Peyer's patch (tissue), 4 donors: ENCODE data around the gene ALG2. TPM values are rescaled to one million over a fixed set of nuclear protein-coding genes. Genes with fewer than 3 reads are reported as not detected.

Source experiments
- DNase-seq, 3 donors: peaks; one replicate each; pipeline ENCODE4 v3.0.0-alpha.2; 2017 to 2019
- H3K27ac ChIP-seq, 4 donors: fragments of 200-600 bp; sonication (generic); one replicate each; pipeline ENCODE4 v1.5.1; 2016 to 2019
- H3K27me3 ChIP-seq, 2 donors: fragments of 200-600 bp; sonication (generic); one replicate each; pipeline ENCODE4 v1.5.1; 2019
- H3K36me3 ChIP-seq, 3 donors: fragments of 200-600 bp; sonication (generic); one replicate each; pipeline ENCODE4 v1.5.1; 2016 to 2019
- H3K4me1 ChIP-seq, 4 donors: fragments of 200-600 bp; sonication (generic); one replicate each; pipeline ENCODE4 v1.5.1; 2016 to 2019
- H3K4me3 ChIP-seq, 4 donors: fragments of 200-600 bp; sonication (generic); 1 replicate in 3 of 4; 2 replicates in 1 of 4; pipeline ENCODE4 v1.5.1; 2016 to 2019; ENCODE audit warnings: mild to moderate bottlenecking in 1 of 4
- H3K9me3 ChIP-seq, 4 donors: fragments of 200-600 bp; sonication (generic); one replicate each; pipeline ENCODE4 v1.5.1; 2016 to 2019; ENCODE audit warnings: mild to moderate bottlenecking in 1 of 4
- CTCF ChIP-seq, 6 experiments: fragments of 450-650 bp in 4 of 6; fragments of 200-600 bp in 2 of 6; sonication (generic) in 1 of 6; IDR thresholded peaks; one replicate each; pipeline ENCODE4 v1.5.1; 2017 to 2019; ENCODE audit warnings: antibody characterized with exemption in 6 of 6, mild to moderate bottlenecking in 3 of 6, moderate library complexity in 1 of 6
- POLR2A ChIP-seq, 2 donors: fragments of 450-650 bp; IDR thresholded peaks; one replicate each; pipeline ENCODE4 v1.5.1; 2017; ENCODE audit warnings: antibody characterized with exemption in 2 of 2, mild to moderate bottlenecking in 2 of 2, moderate library complexity in 2 of 2
- total RNA-seq, 4 donors: library from RNA; depleted of rRNA; stranded (reverse); fragments of >200 nt; gene quantifications; one replicate each; pipeline ENCODE4 v1.1.0, GENCODE V29; 2016

ALG2 gene, protein sequence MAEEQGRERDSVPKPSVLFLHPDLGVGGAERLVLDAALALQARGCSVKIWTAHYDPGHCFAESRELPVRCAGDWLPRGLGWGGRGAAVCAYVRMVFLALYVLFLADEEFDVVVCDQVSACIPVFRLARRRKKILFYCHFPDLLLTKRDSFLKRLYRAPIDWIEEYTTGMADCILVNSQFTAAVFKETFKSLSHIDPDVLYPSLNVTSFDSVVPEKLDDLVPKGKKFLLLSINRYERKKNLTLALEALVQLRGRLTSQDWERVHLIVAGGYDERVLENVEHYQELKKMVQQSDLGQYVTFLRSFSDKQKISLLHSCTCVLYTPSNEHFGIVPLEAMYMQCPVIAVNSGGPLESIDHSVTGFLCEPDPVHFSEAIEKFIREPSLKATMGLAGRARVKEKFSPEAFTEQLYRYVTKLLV
- total RNA-seq, result 10 to 100 TPM; 19.0 to 36.2 (median 31.0) TPM

DNA sequence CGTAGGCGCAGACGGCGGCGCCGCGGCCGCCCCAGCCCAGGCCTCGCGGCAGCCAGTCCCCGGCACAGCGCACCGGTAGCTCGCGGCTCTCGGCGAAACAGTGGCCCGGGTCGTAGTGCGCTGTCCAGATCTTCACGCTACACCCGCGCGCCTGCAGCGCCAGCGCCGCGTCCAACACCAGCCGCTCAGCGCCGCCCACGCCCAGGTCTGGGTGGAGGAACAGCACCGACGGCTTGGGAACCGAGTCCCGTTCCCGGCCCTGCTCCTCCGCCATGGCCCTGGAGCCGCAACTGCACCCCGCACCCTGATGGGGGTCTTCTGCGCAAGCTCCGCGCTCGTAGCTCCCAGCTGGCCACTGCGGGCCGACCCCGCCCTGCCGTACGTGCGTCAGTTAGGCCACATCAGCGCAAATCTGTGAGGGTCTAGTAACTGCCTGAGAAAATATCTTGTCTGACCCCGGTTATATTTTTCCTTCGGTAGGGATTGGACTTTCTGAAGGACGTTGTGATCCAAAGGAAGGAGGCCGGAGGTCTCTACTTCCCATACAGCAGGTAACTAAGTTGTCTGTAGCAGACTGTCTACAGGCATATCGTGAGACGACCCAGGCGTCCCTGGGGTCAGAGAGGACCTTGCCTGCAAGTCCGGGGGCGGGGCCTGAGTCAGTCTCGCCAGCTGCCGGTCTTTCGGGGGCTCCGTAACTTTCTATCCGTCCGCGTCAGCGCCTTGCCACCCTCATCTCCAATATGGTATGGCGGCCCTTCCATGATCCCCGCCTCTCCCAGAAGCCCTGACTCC, at the start of gene ALG2, which contains the start of gene SEC61B:
ALG2 (minus strand) TSS at position 322 of the 795 bp plus-strand sequence; CDS start at position 274, 48 bp downstream.
SEC61B (plus strand) TSS at position 662 of the 795 bp plus-strand sequence; CDS start at position 744, 82 bp downstream.
- peaks cover 4 to 30% (median 14%) of the 10 kb centered on the region in 4 donors for H3K4me1 ChIP-seq
- peak; percentile 93 to 97 (median 95) for DNase-seq
- peaks cover 0 to 4% (median 0%) of the 10 kb centered on the region in 3 donors for H3K36me3 ChIP-seq
- H3K4me3 ChIP-seq, result peak within 1 kb of the TSS; percentile 62 to 98 (median 90)
- peak within 1 kb of the TSS; percentile 92 to 95 (median 94) for H3K27ac ChIP-seq
- no peaks in the 10 kb centered on the region for H3K27me3 ChIP-seq
- H3K9me3 ChIP-seq, result no peaks in the 10 kb centered on the region
- peak; percentile 88 to 90 for TF ChIP-seq POLR2A (IDR thresholded peaks at IDR 0.05)
- TF ChIP-seq CTCF (IDR thresholded peaks at IDR 0.05), result peak in 1 of 6 experiments; percentile 12

DNA sequence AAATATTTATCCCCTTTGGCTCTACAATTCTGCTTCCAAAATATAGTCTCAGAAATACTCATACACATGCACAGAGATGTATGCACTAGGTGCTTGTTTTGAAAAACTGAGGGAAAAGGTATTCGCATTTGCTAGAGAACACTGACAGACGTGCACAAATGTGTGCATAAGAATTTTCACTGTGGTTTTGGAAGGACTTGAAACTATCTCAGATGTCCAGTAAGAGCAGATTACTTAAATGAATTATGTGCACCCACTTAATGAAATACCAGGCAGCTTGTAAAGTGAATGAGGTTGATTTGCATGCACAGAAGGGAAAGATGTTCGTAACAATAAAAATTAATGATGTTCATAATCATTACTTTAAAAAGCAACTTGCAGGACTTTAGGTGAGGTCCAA, 48.7 kb upstream of the ALG2 start:
- Histone ChIP-seq H3K27me3 (no peaks in the 10 kb centered on the region), H3K27ac (no peak overlapping the region), H3K4me3 (no peak overlapping the region), H3K36me3 (no peaks in the 10 kb centered on the region), H3K4me1 (peaks cover 0 to 7% (median 0%) of the 10 kb centered on the region in 4 donors), H3K9me3 (no peaks in the 10 kb centered on the region)
- no peak for TF ChIP-seq POLR2A (IDR thresholded peaks at IDR 0.05)
- no peak for TF ChIP-seq CTCF (IDR thresholded peaks at IDR 0.05)
- DNase-seq, result no peak

DNA sequence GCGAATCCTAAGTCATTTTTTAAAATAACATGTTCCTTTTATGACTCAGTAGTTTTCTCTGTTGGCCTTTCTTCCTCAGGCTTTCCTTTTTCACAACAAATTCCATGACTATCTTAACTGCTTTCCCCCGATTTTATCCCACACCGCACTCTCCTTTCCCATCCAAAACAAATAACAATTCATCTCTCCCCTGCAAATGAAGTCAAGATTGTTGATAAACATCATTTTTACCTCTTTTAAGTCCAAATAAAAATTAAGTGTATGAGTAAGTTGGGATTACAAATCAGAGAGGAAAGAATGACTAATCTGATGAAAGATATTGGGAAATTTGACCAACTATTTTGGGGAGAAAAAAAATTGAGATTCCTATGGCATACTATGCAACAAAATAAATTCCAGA, 47.7 kb upstream of the ALG2 start:
- Histone ChIP-seq H3K27me3 (no peaks in the 10 kb centered on the region), H3K4me1 (peaks cover 0 to 7% (median 0%) of the 10 kb centered on the region in 4 donors), H3K36me3 (no peaks in the 10 kb centered on the region), H3K9me3 (no peaks in the 10 kb centered on the region), H3K27ac (no peak overlapping the region), H3K4me3 (no peak overlapping the region)
- TF ChIP-seq CTCF (IDR thresholded peaks at IDR 0.05) (no peak), POLR2A (IDR thresholded peaks at IDR 0.05) (no peak)
- no peak for DNase-seq

DNA sequence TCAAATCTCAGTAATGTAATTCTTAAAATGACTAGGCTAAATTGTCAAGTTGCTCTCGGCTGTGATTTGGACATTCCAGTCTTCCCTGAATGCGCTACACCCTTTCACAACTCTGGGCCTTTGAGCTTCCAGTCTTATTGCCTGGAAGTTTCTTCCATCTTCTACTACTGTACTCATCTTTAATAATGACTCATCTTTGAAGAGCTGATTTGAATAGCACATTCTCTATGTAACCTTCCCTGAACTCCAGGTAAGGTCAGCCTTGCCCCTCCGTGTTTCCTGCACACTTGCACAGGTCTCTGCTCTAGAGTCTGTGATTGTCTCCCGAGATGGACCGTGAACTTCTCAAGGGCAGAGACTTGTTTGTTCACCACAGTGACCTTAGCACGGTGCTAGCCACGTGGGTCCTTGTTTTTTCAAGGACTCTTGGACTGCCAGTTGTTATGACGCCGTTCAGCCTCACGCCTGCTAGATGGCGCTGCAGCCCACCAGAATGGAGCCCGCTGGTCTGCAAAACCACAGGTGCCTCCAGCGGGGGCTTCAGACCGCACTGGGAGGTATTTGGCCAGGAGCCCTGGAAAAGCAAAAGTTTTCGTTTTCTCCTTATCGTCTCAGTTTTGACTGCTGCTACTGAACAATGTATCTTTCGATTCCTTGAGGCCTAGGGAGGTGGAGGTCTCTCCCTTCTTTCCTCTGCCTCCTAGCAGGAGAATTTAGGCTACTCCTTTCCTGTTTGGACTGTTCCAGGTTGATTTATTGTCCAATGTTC, 44.7 kb upstream of the ALG2 start:
- no peaks in the 10 kb centered on the region for H3K36me3 ChIP-seq
- TF ChIP-seq POLR2A (IDR thresholded peaks at IDR 0.05) (no peak), CTCF (IDR thresholded peaks at IDR 0.05) (peak; percentile 46 to 67 (median 58))
- H3K27ac ChIP-seq, result no peak overlapping the region
- H3K27me3 ChIP-seq, result no peaks in the 10 kb centered on the region
- peak; percentile 59 to 82 (median 66) for DNase-seq
- no peak overlapping the region for H3K4me3 ChIP-seq
- H3K9me3 ChIP-seq, result no peaks in the 10 kb centered on the region
- peaks cover 0 to 7% (median 0%) of the 10 kb centered on the region in 4 donors for H3K4me1 ChIP-seq

DNA sequence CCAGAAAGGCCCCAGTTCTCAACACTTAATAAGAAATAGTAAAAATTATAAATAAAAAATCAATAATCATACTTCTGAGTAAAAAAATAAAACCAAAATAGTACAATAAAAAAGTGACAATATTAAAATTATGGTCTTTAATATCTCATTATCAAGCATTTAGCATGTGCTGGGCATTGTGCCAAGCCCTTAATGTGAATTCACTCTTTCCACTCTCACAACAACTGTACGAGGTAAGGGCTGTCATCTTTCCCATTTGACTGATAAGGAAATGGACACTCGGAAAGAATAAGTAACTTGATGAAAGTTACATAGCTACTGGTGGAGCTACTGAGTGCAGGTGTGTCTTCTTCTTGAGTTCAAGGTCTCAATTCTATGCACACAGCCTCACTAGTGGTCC, 43.9 kb upstream of the ALG2 start:
- Histone ChIP-seq H3K4me1 (peaks cover 0 to 7% (median 0%) of the 10 kb centered on the region in 4 donors), H3K36me3 (no peaks in the 10 kb centered on the region)
- TF ChIP-seq POLR2A (IDR thresholded peaks at IDR 0.05) (no peak), CTCF (IDR thresholded peaks at IDR 0.05) (no peak)

More for the DNA sequence above, 43.9 kb upstream of the ALG2 start:
- Histone ChIP-seq H3K9me3 (no peaks in the 10 kb centered on the region), H3K27ac (no peak overlapping the region), H3K4me3 (no peak overlapping the region), H3K27me3 (no peaks in the 10 kb centered on the region)
- no peak for DNase-seq
